BE2C (cell line): ENCODE data around the gene MRGPRD.

Experiments
- DNase-seq: peaks from one replicate; pipeline ENCODE4 v3.0.0-alpha.2; 2020
- H3K27me3 ChIP-seq: fragments of 250-450 bp; sonication (Bioruptor Pico); 2 replicates; pipeline ENCODE4 v1.5.1; 2020; ENCODE audit warnings: mild to moderate bottlenecking
- H3K36me3 ChIP-seq: fragments of 250-450 bp; sonication (Bioruptor Pico); 2 replicates; pipeline ENCODE4 v1.5.1; 2020; ENCODE audit warnings: mild to moderate bottlenecking
- H3K4me1 ChIP-seq: fragments of 250-450 bp; sonication (Bioruptor Pico); 2 replicates; pipeline ENCODE4 v1.5.1; 2020
- H3K4me3 ChIP-seq: 2 replicates; pipeline ENCODE4 v1.5.1; 2011; ENCODE audit warnings: low read depth, low read length
- H3K9me3 ChIP-seq: fragments of 250-450 bp; sonication (Bioruptor Pico); 2 replicates; pipeline ENCODE4 v1.5.1; 2020
- TF ChIP-seq, protein P1 (sequence below): IDR thresholded peaks from 2 replicates; pipeline ENCODE4 v1.5.1; 2012; ENCODE audit warnings: mild to moderate bottlenecking, low read depth, low read length

MRGPRD gene

GRCh38 chr11:68969386-68969785 is 11.4 kb downstream of the MRGPRD start:
- no peaks in the 10 kb centered on the region for H3K27me3 ChIP-seq
- no peak overlapping the region for H3K4me3 ChIP-seq
- peaks cover 9% of the 10 kb centered on the region for H3K4me1 ChIP-seq
- no peak for DNase-seq
- no peaks in the 10 kb centered on the region; the same call in none of the 2 replicates for H3K9me3 ChIP-seq
- TF ChIP-seq, protein P1, sequence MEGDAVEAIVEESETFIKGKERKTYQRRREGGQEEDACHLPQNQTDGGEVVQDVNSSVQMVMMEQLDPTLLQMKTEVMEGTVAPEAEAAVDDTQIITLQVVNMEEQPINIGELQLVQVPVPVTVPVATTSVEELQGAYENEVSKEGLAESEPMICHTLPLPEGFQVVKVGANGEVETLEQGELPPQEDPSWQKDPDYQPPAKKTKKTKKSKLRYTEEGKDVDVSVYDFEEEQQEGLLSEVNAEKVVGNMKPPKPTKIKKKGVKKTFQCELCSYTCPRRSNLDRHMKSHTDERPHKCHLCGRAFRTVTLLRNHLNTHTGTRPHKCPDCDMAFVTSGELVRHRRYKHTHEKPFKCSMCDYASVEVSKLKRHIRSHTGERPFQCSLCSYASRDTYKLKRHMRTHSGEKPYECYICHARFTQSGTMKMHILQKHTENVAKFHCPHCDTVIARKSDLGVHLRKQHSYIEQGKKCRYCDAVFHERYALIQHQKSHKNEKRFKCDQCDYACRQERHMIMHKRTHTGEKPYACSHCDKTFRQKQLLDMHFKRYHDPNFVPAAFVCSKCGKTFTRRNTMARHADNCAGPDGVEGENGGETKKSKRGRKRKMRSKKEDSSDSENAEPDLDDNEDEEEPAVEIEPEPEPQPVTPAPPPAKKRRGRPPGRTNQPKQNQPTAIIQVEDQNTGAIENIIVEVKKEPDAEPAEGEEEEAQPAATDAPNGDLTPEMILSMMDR = no peak
- H3K36me3 ChIP-seq = no peaks in the 10 kb centered on the region

DNA sequence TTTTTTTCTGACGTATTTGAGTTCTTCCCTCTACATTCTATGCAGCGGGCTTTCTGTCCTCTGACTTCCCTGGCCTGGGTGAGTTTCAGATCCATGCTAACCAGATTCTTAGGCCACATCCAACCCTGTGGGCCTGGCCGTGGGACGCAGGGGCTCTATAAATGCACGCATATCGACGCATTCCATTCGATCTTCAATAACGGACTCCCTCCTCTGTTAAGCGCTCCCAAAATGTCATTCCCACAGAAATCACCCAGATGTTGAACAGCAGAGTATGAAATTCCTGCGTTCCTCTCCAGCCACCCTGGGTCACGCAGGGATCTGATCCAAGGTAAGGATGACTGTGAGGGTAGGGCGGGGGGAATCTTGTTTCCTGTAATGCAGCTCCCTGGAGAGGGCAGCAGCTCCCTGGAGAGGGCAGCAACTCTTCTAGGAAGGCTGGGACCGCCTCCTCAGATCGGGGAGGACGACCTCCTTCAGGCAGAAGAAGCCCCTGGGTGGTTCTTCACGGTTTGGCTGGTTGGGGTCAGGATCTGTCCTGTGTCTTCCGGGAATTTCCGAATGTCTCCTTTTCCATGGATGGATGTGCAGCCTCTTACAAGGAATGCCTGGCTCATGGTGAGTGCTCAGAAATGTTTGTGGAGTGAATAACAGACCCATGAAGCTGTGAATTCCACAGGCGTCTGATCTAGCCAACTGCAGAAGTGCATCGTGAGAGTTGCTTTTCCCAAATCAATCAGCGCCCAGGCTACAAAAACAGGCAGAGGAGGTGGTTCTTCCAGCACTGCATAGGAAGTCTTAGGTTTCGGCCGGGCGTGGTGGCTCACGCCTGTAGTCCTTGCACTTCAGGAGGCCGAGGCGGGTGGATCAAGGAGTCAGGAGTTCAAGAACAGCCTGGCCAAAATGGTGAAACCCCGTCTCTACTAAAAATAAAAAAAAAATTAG is 12.2 kb downstream of the MRGPRD start:
- no peaks in the 10 kb centered on the region for H3K36me3 ChIP-seq
- no peak overlapping the region for H3K4me3 ChIP-seq
- H3K9me3 ChIP-seq = no peaks in the 10 kb centered on the region; the same call in 1 of the 2 replicates
- DNase-seq = no peak
- H3K4me1 ChIP-seq = peaks cover 9% of the 10 kb centered on the region; the same call in 1 of the 2 replicates
- TF ChIP-seq, protein P1 = no peak
- H3K27me3 ChIP-seq = no peaks in the 10 kb centered on the region

GRCh38 chr11:68966894-68967780 is 13.6 kb downstream of the MRGPRD start:
- Histone ChIP-seq H3K4me1 (peaks cover 9% of the 10 kb centered on the region; the same call in 1 of the 2 replicates), H3K4me3 (no peak overlapping the region), H3K27me3 (no peaks in the 10 kb centered on the region), H3K36me3 (no peaks in the 10 kb centered on the region), H3K9me3 (peaks cover 3% of the 10 kb centered on the region; the same call in 1 of the 2 replicates)
- DNase-seq = no peak
- TF ChIP-seq, protein P1 = no peak

DNA sequence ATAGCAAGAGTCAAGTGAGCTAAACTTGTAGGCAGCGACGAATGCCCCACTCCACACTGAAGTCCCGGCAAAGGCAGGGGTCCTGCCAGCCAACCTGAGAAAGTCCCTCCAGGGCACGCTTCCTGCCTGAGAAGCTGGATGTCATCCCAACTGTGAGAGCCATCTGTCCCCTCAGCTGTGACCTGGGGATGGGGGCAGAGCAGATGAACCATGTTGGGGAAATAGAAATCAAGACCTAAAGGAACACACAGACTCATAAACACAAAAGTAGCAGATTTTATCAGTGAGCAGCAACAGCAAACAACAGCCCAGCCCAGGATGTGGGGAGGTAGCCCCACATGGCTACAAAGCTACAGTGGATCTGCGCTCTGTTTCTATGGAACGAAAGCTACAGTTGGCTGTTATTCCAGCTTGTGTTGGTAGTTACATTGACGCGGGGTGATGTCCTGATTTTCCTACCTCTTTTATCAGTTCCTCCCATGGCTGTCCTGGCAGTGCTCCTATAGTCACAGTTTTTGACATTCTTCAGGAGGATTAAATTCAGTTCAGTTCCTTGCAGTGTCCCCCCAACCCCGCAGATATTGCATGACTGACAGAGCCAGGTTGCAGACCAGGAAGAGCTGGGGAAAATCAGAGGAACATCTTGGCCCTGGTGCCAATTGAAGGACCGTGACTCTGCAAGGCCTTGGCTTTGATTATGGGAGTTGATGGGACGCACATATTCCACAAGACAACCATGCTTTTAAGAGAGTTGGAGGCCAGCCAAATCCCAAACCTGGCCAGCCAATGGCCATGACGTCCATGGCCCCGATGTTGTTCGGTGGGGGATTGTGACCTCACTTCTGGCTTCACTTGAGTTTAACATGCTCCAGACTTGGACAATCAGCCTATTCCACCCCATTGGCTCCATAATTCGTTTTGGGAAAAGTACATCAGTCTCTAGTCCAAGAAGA is 14.6 kb downstream of the MRGPRD start:
- Histone ChIP-seq H3K36me3 (no peaks in the 10 kb centered on the region), H3K4me1 (peaks cover 9% of the 10 kb centered on the region; the same call in 1 of the 2 replicates), H3K4me3 (no peak overlapping the region), H3K27me3 (no peaks in the 10 kb centered on the region), H3K9me3 (peaks cover 3% of the 10 kb centered on the region; the same call in 1 of the 2 replicates)
- TF ChIP-seq, protein P1 = no peak
- DNase-seq = no peak

- Histone ChIP-seq H3K4me3 (no peak overlapping the region), H3K9me3 (peaks cover 3% of the 10 kb centered on the region; the same call in 1 of the 2 replicates), H3K27me3 (no peaks in the 10 kb centered on the region), H3K36me3 (no peaks in the 10 kb centered on the region), H3K4me1 (peaks cover 9% of the 10 kb centered on the region; the same call in 1 of the 2 replicates)
- DNase-seq = no peak
- TF ChIP-seq, protein P1 = no peak
Observed at GRCh38 chr11:68963779-68964178, 17.0 kb downstream of the MRGPRD start.
